SK-N-SH (cell line): ENCODE data around the gene OGFOD2. TPM values are rescaled to one million over a fixed set of nuclear protein-coding genes. Genes with fewer than 3 reads are reported as not detected.

ENCODE experiments used
- CTCF ChIA-PET: fragments of 300-600, 350-600 bp; formaldehyde crosslinking; extraction: SDS; loops from one replicate; lab custom pipeline; 2021; lab: Yijun Ruan, JAX
- POLR2A ChIA-PET: fragments of 350-600 bp; sonication (Branson Sonifier 250); formaldehyde crosslinking; extraction: SDS; loops from one replicate; lab custom pipeline; 2020; ENCODE audit warnings: antibody characterized with exemption, inconsistent platforms; lab: Yijun Ruan, JAX
- DNase-seq: peaks from one replicate; pipeline ENCODE4 v3.0.0; 2012
- H2AFZ ChIP-seq: fragments of 200-600 bp; sonication (generic); 2 replicates; pipeline ENCODE4 v1.8.1; 2016; ENCODE audit warnings: antibody characterized with exemption, mild to moderate bottlenecking, low read depth
- H3F3A ChIP-seq: fragments of 200-600 bp; sonication (generic); replicated peaks from 2 replicates; pipeline ENCODE3; 2016; ENCODE audit warnings: antibody characterized with exemption, mild to moderate bottlenecking; ENCODE audit not compliant: insufficient read depth
- H3K27ac ChIP-seq, 2 experiments: fragments of 200-500 bp in 1 of 2; fragments of 200-600 bp in 1 of 2; sonication (Bioruptor generic) in 1 of 2; sonication (generic), shearing (Covaris generic) in 1 of 2; 2 replicates each; pipeline versions ENCODE4 v1.5.1 to v1.6.1; 2014 to 2016; ENCODE audit warnings: low read depth in 2 of 2, inconsistent platforms in 1 of 2, low read length in 1 of 2, mild to moderate bottlenecking in 1 of 2, mixed read lengths in 1 of 2
- H3K27me3 ChIP-seq: fragments of 200-600 bp; sonication (generic), shearing (Covaris generic); 2 replicates; pipeline ENCODE4 v1.6.1; 2016; ENCODE audit warnings: mixed run types; ENCODE audit not compliant: insufficient read depth
- H3K36me3 ChIP-seq, 2 experiments: fragments of 200-500 bp in 1 of 2; fragments of 200-600 bp in 1 of 2; sonication (Bioruptor generic) in 1 of 2; sonication (generic) in 1 of 2; replicated peaks in 1 of 2; 2 replicates each; pipeline versions ENCODE3 to v1.5.1; 2014 to 2016; ENCODE audit warnings: low read length in 1 of 2, mild to moderate bottlenecking in 1 of 2; ENCODE audit not compliant: insufficient read depth in 2 of 2, control insufficient read depth in 1 of 2
- H3K4me1 ChIP-seq, 2 experiments: fragments of 200-500 bp in 1 of 2; fragments of 200-600 bp in 1 of 2; sonication (Bioruptor generic) in 1 of 2; sonication (generic), shearing (Covaris generic) in 1 of 2; 2 replicates each; pipeline versions ENCODE4 v1.5.1 to v1.6.1; 2014 to 2016; ENCODE audit warnings: low read depth in 1 of 2, low read length in 1 of 2, mixed run types in 1 of 2; ENCODE audit not compliant: insufficient read depth in 2 of 2, control insufficient read depth in 1 of 2
- H3K4me2 ChIP-seq: fragments of 200-600 bp; sonication (generic), shearing (Covaris generic); 2 replicates; pipeline ENCODE4 v1.6.1; 2017; ENCODE audit warnings: mixed run types
- H3K4me3 ChIP-seq, 2 experiments: fragments of 200-500 bp in 1 of 2; fragments of 200-600 bp in 1 of 2; sonication (Bioruptor generic) in 1 of 2; sonication (generic), shearing (Covaris generic) in 1 of 2; 2 replicates each; pipeline versions ENCODE4 v1.5.1 to v1.8.1; 2014 to 2016; ENCODE audit warnings: low read depth in 2 of 2, inconsistent platforms in 1 of 2, low read length in 1 of 2, mild to moderate bottlenecking in 1 of 2, mixed read lengths in 1 of 2, moderate library complexity in 1 of 2
- H3K79me2 ChIP-seq: fragments of 200-600 bp; sonication (generic); 2 replicates; pipeline ENCODE4 v1.8.1; 2017; ENCODE audit warnings: mild to moderate bottlenecking; ENCODE audit not compliant: insufficient read depth
- H3K9ac ChIP-seq: fragments of 200-600 bp; sonication (generic); 2 replicates; pipeline ENCODE4 v1.6.1; 2017; ENCODE audit warnings: mixed run types
- H3K9me2 ChIP-seq: fragments of 200-600 bp; sonication (generic); 2 replicates; pipeline ENCODE4 v1.6.1; 2017; ENCODE audit warnings: mixed run types
- H3K9me3 ChIP-seq: fragments of 200-600 bp; sonication (generic); 2 replicates; pipeline ENCODE4 v1.6.1; 2017; ENCODE audit warnings: mixed run types, mild to moderate bottlenecking, moderate library complexity
- H4K20me1 ChIP-seq: fragments of 200-600 bp; sonication (generic); 2 replicates; pipeline ENCODE4 v1.6.1; 2017; ENCODE audit warnings: mild to moderate bottlenecking, mixed run types; ENCODE audit not compliant: insufficient read depth
- ELF1 ChIP-seq: IDR thresholded peaks from 2 replicates; pipeline ENCODE4 v1.4.0; 2012
- FOSL2 ChIP-seq: IDR thresholded peaks from 2 replicates; pipeline ENCODE4 v1.4.0; 2012; ENCODE audit warnings: low read depth, mild to moderate bottlenecking, moderate library complexity, borderline replicate concordance
- GABPA ChIP-seq: IDR thresholded peaks from 2 replicates; pipeline ENCODE4 v1.4.0; 2012; ENCODE audit warnings: low read depth, mild to moderate bottlenecking
- GATA2 ChIP-seq: sonication (generic); formaldehyde crosslinking; IDR thresholded peaks from 2 replicates; pipeline ENCODE4 v1.5.0; 2020; ENCODE audit warnings: mild to moderate bottlenecking, missing genetic modification reagents
- JUND ChIP-seq: IDR thresholded peaks from 2 replicates; pipeline ENCODE4 v1.4.0; 2012
- MXI1 ChIP-seq: IDR thresholded peaks from 2 replicates; pipeline ENCODE4 v1.6.1; 2012; ENCODE audit warnings: mild to moderate bottlenecking, low read depth, low read length, improper control_type of control experiment
- NFIC ChIP-seq: IDR thresholded peaks from 2 replicates; pipeline ENCODE4 v1.4.0; 2012; ENCODE audit warnings: borderline replicate concordance
- NRF1 ChIP-seq: IDR thresholded peaks from 2 replicates; pipeline ENCODE4 v1.6.1; 2012; ENCODE audit warnings: low read depth, mild to moderate bottlenecking, low read length
- POLR2AphosphoS5 ChIP-seq: IDR thresholded peaks from 2 replicates; pipeline ENCODE4 v1.6.1; 2012; ENCODE audit warnings: low read depth, low read length
- RAD21 ChIP-seq: IDR thresholded peaks from 2 replicates; pipeline ENCODE4 v1.6.1; 2012; ENCODE audit warnings: mild to moderate bottlenecking, low read length
- RCOR1 ChIP-seq: fragments of 150-350 bp; IDR thresholded peaks from 2 replicates; pipeline ENCODE4 v1.6.1; 2017; ENCODE audit warnings: antibody characterized with exemption, low read length
- RFX5 ChIP-seq: IDR thresholded peaks from 2 replicates; pipeline ENCODE4 v1.6.1; 2012; ENCODE audit warnings: mild to moderate bottlenecking, improper control_type of control experiment, low read length
- RXRA ChIP-seq: IDR thresholded peaks from 2 replicates; pipeline ENCODE4 v1.4.0; 2012; ENCODE audit warnings: low read depth, mild to moderate bottlenecking, borderline replicate concordance
- TEAD4 ChIP-seq: IDR thresholded peaks from 2 replicates; pipeline ENCODE4 v1.4.0; 2012; ENCODE audit warnings: mild to moderate bottlenecking, borderline replicate concordance; ENCODE audit not compliant: insufficient read depth
- WGBS: methylation state at CpG from one replicate; pipeline ENCODE4 v1.1.6; 2017; ENCODE audit warnings: low lambda C conversion rate; 5-methylcytosine and 5-hydroxymethylcytosine counted together
- polyA plus RNA-seq, 3 experiments: library from polyadenylated mRNA; depleted of rRNA; stranded (reverse); fragments of >200 nt; gene quantifications; 2 replicates each; pipeline ENCODE4 v1.2.3, GENCODE V29; 2012
- TF ChIP-seq, protein P1 (sequence below): fragments of 150-350 bp; IDR thresholded peaks from 2 replicates; pipeline ENCODE4 v1.6.1; 2017; ENCODE audit warnings: antibody characterized with exemption, low read length, low read depth, borderline replicate concordance
- TF ChIP-seq, protein P2 (sequence below): IDR thresholded peaks from 2 replicates; pipeline ENCODE4 v1.4.0; 2012; ENCODE audit warnings: low read depth
- TF ChIP-seq, protein P3 (sequence below): IDR thresholded peaks from 2 replicates; pipeline ENCODE4 v1.6.1; 2012; ENCODE audit warnings: mild to moderate bottlenecking, low read depth, low read length, moderate library complexity
- TF ChIP-seq, protein P4 (sequence below): IDR thresholded peaks from 2 replicates; pipeline ENCODE4; 2012
- TF ChIP-seq, protein P5 (sequence below): fragments of 200-600 bp; sonication (generic); IDR thresholded peaks from 2 replicates; pipeline ENCODE4 v1.6.1; 2017; ENCODE audit warnings: antibody characterized with exemption, mild to moderate bottlenecking, moderate library complexity
- TF ChIP-seq, protein P6 (sequence below): fragments of 150-350 bp; IDR thresholded peaks from 2 replicates; pipeline ENCODE4 v1.6.1; 2016; ENCODE audit warnings: mild to moderate bottlenecking, low read depth, low read length

OGFOD2 gene
- polyA plus RNA-seq, 1 of the 3 experiments (the other 2 are of a cell fraction) = 22.0 TPM

DNA sequence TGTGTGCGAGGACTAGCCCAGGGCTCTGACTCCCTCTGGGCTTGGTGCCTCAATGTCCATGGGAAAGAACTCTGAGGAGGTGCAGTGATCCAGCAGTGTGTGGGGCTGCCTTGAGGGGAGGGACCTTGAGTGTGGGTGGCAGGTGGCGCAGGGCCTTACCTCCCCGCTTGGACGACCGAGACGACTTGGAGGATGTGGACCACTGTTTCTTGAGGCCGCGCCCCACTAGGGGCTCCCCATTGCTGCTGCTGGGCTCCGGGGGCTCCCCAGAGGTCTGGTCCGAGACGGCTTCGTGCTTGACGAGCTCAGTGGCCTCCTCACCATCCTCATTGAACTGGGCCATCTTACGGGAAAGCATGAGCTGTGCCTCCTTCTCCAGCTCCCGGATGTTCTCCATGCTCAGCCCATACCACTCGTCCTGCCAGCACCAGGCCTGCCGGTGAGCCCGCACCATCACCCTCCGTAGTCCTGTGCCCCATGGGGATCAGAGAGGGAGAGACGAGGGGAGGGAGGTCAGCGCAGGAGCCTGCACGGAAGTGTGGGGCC is 30.1 kb downstream of the OGFOD2 start:
- Histone ChIP-seq H3K27ac (no peak overlapping the region), H3K4me1 (no peaks in the 10 kb centered on the region), H4K20me1 (no peaks in the 10 kb centered on the region), H3F3A (no peaks in the 10 kb centered on the region), H3K27me3 (no peaks in the 10 kb centered on the region), H3K4me2 (no peak overlapping the region), H3K36me3 (no peaks in the 10 kb centered on the region), H3K9ac (no peak overlapping the region), H3K9me2 (no peaks in the 10 kb centered on the region), H3K9me3 (no peaks in the 10 kb centered on the region), H2AFZ (no peak overlapping the region), H3K79me2 (no peaks in the 10 kb centered on the region), H3K4me3 (no peak overlapping the region)
- ChIA-PET POLR2A (interaction anchor here (0.6 kb wide), 1 partner anchor 629 kb away, joined by 4 read pairs; no protein-coding TSS in a partner anchor), CTCF (no interaction called here)
- 84% methylated on average over 6 of the region's 22 CpGs for WGBS
- TF ChIP-seq RFX5 (no peak), FOSL2 (no peak), NFIC (no peak), TEAD4 (no peak), NRF1 (no peak), MXI1 (no peak), RAD21 (no peak), RCOR1 (no peak), GATA2 (CRISPR knock-in tag) (no peak), GABPA (no peak), POLR2AphosphoS5 (no peak), ELF1 (no peak), RXRA (no peak), JUND (no peak)
- TF ChIP-seq, protein P1, sequence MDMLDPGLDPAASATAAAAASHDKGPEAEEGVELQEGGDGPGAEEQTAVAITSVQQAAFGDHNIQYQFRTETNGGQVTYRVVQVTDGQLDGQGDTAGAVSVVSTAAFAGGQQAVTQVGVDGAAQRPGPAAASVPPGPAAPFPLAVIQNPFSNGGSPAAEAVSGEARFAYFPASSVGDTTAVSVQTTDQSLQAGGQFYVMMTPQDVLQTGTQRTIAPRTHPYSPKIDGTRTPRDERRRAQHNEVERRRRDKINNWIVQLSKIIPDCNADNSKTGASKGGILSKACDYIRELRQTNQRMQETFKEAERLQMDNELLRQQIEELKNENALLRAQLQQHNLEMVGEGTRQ = no peak
- TF ChIP-seq, protein P2, sequence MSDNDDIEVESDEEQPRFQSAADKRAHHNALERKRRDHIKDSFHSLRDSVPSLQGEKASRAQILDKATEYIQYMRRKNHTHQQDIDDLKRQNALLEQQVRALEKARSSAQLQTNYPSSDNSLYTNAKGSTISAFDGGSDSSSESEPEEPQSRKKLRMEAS = no peak
- TF ChIP-seq, protein P3, sequence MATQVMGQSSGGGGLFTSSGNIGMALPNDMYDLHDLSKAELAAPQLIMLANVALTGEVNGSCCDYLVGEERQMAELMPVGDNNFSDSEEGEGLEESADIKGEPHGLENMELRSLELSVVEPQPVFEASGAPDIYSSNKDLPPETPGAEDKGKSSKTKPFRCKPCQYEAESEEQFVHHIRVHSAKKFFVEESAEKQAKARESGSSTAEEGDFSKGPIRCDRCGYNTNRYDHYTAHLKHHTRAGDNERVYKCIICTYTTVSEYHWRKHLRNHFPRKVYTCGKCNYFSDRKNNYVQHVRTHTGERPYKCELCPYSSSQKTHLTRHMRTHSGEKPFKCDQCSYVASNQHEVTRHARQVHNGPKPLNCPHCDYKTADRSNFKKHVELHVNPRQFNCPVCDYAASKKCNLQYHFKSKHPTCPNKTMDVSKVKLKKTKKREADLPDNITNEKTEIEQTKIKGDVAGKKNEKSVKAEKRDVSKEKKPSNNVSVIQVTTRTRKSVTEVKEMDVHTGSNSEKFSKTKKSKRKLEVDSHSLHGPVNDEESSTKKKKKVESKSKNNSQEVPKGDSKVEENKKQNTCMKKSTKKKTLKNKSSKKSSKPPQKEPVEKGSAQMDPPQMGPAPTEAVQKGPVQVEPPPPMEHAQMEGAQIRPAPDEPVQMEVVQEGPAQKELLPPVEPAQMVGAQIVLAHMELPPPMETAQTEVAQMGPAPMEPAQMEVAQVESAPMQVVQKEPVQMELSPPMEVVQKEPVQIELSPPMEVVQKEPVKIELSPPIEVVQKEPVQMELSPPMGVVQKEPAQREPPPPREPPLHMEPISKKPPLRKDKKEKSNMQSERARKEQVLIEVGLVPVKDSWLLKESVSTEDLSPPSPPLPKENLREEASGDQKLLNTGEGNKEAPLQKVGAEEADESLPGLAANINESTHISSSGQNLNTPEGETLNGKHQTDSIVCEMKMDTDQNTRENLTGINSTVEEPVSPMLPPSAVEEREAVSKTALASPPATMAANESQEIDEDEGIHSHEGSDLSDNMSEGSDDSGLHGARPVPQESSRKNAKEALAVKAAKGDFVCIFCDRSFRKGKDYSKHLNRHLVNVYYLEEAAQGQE = no peak
- TF ChIP-seq, protein P4, sequence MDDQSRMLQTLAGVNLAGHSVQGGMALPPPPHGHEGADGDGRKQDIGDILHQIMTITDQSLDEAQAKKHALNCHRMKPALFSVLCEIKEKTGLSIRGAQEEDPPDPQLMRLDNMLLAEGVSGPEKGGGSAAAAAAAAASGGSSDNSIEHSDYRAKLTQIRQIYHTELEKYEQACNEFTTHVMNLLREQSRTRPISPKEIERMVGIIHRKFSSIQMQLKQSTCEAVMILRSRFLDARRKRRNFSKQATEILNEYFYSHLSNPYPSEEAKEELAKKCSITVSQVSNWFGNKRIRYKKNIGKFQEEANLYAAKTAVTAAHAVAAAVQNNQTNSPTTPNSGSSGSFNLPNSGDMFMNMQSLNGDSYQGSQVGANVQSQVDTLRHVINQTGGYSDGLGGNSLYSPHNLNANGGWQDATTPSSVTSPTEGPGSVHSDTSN = no peak
- TF ChIP-seq, protein P5, sequence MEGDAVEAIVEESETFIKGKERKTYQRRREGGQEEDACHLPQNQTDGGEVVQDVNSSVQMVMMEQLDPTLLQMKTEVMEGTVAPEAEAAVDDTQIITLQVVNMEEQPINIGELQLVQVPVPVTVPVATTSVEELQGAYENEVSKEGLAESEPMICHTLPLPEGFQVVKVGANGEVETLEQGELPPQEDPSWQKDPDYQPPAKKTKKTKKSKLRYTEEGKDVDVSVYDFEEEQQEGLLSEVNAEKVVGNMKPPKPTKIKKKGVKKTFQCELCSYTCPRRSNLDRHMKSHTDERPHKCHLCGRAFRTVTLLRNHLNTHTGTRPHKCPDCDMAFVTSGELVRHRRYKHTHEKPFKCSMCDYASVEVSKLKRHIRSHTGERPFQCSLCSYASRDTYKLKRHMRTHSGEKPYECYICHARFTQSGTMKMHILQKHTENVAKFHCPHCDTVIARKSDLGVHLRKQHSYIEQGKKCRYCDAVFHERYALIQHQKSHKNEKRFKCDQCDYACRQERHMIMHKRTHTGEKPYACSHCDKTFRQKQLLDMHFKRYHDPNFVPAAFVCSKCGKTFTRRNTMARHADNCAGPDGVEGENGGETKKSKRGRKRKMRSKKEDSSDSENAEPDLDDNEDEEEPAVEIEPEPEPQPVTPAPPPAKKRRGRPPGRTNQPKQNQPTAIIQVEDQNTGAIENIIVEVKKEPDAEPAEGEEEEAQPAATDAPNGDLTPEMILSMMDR = no peak
- TF ChIP-seq, protein P6, sequence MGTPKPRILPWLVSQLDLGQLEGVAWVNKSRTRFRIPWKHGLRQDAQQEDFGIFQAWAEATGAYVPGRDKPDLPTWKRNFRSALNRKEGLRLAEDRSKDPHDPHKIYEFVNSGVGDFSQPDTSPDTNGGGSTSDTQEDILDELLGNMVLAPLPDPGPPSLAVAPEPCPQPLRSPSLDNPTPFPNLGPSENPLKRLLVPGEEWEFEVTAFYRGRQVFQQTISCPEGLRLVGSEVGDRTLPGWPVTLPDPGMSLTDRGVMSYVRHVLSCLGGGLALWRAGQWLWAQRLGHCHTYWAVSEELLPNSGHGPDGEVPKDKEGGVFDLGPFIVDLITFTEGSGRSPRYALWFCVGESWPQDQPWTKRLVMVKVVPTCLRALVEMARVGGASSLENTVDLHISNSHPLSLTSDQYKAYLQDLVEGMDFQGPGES = no peak
- DNase-seq = no peak
